Right lobe of liver (tissue), 4 donors: Measurements from ENCODE around the gene PYGB.

Experiments
- CTCF ChIP-seq, 4 donors: fragments of 200-600 bp in 3 of 4; fragments of 450-650 bp in 1 of 4; IDR thresholded peaks; one replicate each; pipeline versions ENCODE4 v1.5.1 to v1.8.0; 2016 to 2022; ENCODE audit warnings: antibody characterized with exemption in 4 of 4, mild to moderate bottlenecking in 2 of 4
- POLR2A ChIP-seq: fragments of 450-650 bp; IDR thresholded peaks from one replicate; pipeline ENCODE4 v1.6.1; 2017; ENCODE audit warnings: antibody characterized with exemption, mild to moderate bottlenecking
- donor health status: DM: no; HTN: no; CAD: no.
- donor health status: DM: no; HTN: no; CAD: no.
- donor health status: DM: no; HTN: yes; CAD: no.

GRCh38 chr20:25321262-25321831 lies 73.5 kb downstream of the PYGB start:
- no peak for TF ChIP-seq CTCF (IDR thresholded peaks at IDR 0.05)
- TF ChIP-seq POLR2A, result no peak
